ENCODE data around the gene DDX1.

GRCh38 chr2:15622614-15623480 lies 31.2 kb downstream of the DDX1 start:
- TF ChIP-seq GATA2 (IDR thresholded peaks at IDR 0.05; ENCODE audit: low read depth, low read length) (no peak), GATA3 (IDR thresholded peaks at IDR 0.05; ENCODE audit: low read depth, low read length) (no peak)

Data from SH-SY5Y (cell line).